ENCODE data around the gene LYSMD2. TPM values are rescaled to one million over a fixed set of nuclear protein-coding genes. Genes with fewer than 3 reads are reported as not detected.
"Not testable (repeated sequence)": the region's sequence is repeated elsewhere in the genome, so short reads cannot be mapped to it uniquely, and the experiment has no call there.

Gene LYSMD2, protein sequence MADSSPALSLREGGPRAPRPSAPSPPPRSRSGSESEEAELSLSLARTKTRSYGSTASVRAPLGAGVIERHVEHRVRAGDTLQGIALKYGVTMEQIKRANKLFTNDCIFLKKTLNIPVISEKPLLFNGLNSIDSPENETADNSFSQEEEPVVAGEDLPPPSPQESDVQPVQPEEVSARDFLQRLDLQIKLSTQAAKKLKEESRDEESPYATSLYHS
- total RNA-seq, result 10 to 100 TPM; 20.6 to 21.9 TPM

GRCh38 chr15:51737522-51738305, at the start of gene LYSMD2:
Gene LYSMD2, minus strand, starts transcription at chr15:51737655. Its CDS starts 33 bp downstream, at chr15:51737622.
- H3K36me3 Mint-ChIP-seq (ENCODE audit: low read depth), result peaks cover 11% of the 10 kb centered on the region
- peak within 1 kb of the TSS; percentile 90 for H3K27ac Mint-ChIP-seq
- H3K4me1 Mint-ChIP-seq (ENCODE audit: low read depth), result peaks cover 46% of the 10 kb centered on the region
- peak within 1 kb of the TSS; percentile 82 for H3K4me3 Mint-ChIP-seq
- CTCF ChIA-PET, result interaction anchor here (1.0 to 11.9 kb wide), 5 partner anchors 12 to 90 kb away, joined by 3 to 155 read pairs (median 5); no protein-coding TSS in a partner anchor
- H3K9me3 Mint-ChIP-seq (ENCODE audit: insufficient read depth), result no peaks in the 10 kb centered on the region
- POLR2A ChIA-PET, result interaction anchor here (0.6 to 2.6 kb wide), 11 partner anchors 9 to 652 kb away, joined by 3 to 10 read pairs (median 3); partner anchors contain the start of gene LEO1
- peak; percentile 69 for DNase-seq
- no peaks in the 10 kb centered on the region for H3K27me3 Mint-ChIP-seq (ENCODE audit: low read depth)
- ATAC-seq, result peak; percentile 74

- H3K9me3 Mint-ChIP-seq (ENCODE audit: insufficient read depth); ATAC-seq; H3K4me3 Mint-ChIP-seq; H3K4me1 Mint-ChIP-seq (ENCODE audit: low read depth); H3K27ac Mint-ChIP-seq; H3K27me3 Mint-ChIP-seq (ENCODE audit: low read depth); POLR2A ChIA-PET; DNase-seq: not testable (repeated sequence)
- peaks cover 28% of the 10 kb centered on the region for H3K36me3 Mint-ChIP-seq (ENCODE audit: low read depth)
- CTCF ChIA-PET, result interaction anchor here (1.2 kb wide), 1 partner anchor 10 kb away, joined by 4 read pairs; no protein-coding TSS in a partner anchor
These were observed 49.7 kb upstream of the LYSMD2 start for GRCh38 chr15:51787130-51787529.

DNA sequence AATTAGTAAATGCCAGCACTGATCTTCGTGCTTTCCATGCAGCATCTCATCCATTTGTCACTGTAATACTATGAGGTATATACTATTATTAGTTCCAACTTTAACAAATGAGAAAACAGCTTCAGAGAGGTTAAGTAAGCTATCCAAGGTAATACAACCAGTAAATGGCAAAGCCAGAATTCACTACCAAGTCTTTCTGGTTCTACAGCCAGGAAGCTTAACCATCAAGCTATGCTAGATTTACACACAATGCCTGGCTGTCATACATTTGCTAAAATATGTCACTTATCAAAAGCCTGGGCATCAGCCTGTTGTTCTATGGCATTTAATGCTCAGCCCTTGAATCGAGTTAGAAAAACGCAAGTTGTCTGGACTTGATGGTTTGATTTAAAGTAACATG, 46.5 kb upstream of the LYSMD2 start:
- ChIA-PET CTCF (interaction anchor here (1.2 kb wide), 1 partner anchor 134 kb away, joined by 3 read pairs; no protein-coding TSS in a partner anchor), POLR2A (no interaction called here)
- Mint-ChIP-seq H3K4me3 (no peak overlapping the region), H3K36me3 (ENCODE audit: low read depth) (peaks cover 39% of the 10 kb centered on the region), H3K27me3 (ENCODE audit: low read depth) (no peaks in the 10 kb centered on the region), H3K27ac (no peak overlapping the region), H3K4me1 (ENCODE audit: low read depth) (peaks cover 3% of the 10 kb centered on the region), H3K9me3 (ENCODE audit: insufficient read depth) (no peaks in the 10 kb centered on the region)
- ATAC-seq (no peak), DNase-seq (no peak)

- no peak overlapping the region for H3K4me3 Mint-ChIP-seq
- no peaks in the 10 kb centered on the region for H3K27me3 Mint-ChIP-seq (ENCODE audit: low read depth)
- no peaks in the 10 kb centered on the region for H3K9me3 Mint-ChIP-seq (ENCODE audit: insufficient read depth)
- no peak for ATAC-seq
- H3K4me1 Mint-ChIP-seq (ENCODE audit: low read depth), result peaks cover 3% of the 10 kb centered on the region
- no peak overlapping the region for H3K27ac Mint-ChIP-seq
- H3K36me3 Mint-ChIP-seq (ENCODE audit: low read depth), result peaks cover 39% of the 10 kb centered on the region
- no peak for DNase-seq
- POLR2A ChIA-PET, result no interaction called here
- CTCF ChIA-PET, result interaction anchor here (1.2 kb wide), 1 partner anchor 133 kb away, joined by 3 read pairs; no protein-coding TSS in a partner anchor
These were observed 45.0 kb upstream of the LYSMD2 start for GRCh38 chr15:51782357-51782896.

DNA sequence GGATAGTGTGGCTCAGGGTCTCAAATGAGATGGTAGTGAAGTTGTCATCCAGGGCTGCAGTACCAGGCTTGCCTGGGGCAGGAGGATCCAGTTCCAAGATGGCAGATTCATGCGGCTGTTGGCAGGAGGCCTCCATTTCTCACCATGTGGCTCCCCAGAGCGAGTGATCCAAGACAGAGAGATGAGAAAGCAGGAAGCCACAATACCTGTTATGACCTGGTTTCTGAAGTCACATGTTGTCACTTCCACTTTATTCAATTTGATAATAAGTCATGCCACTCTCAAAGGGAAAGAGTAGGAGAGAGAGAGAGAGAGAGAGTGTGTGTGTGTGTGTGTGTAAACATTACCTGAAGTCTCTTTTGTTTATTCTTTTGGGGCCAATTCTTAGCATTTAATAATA, 44.1 kb upstream of the LYSMD2 start:
- CTCF ChIA-PET, result interaction anchor here (1.2 to 1.9 kb wide), 2 partner anchors 131 to 358 kb away, joined by 3 to 10 read pairs; no protein-coding TSS in a partner anchor
- peaks cover 37% of the 10 kb centered on the region for H3K36me3 Mint-ChIP-seq (ENCODE audit: low read depth)
- H3K4me1 Mint-ChIP-seq (ENCODE audit: low read depth), result peaks cover 4% of the 10 kb centered on the region

DNA sequence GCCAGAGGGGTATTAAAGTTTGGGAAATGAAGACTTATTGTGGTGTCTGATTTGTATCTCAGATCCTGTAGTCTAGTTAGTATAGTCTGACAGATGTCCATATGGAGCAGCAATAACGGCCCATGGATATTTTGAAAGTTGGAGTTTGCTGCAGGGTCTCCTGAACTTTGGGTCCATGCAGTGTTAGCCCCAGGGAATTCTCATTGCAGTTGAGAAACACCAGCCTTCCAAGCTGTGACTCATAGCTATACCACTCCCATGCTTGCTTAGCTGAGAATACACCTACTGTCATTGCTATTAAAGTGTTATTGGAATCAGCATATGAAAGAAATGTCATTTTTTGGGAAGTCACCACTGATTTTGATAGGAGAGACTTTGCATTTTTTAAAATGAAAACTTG, 43.2 kb upstream of the LYSMD2 start:
- peaks cover 39% of the 10 kb centered on the region for H3K36me3 Mint-ChIP-seq (ENCODE audit: low read depth)
- ATAC-seq, result no peak

More for the DNA sequence above, 44.1 kb upstream of the LYSMD2 start:
- Mint-ChIP-seq H3K27me3 (ENCODE audit: low read depth) (no peaks in the 10 kb centered on the region), H3K27ac (no peak overlapping the region), H3K9me3 (ENCODE audit: insufficient read depth) (no peaks in the 10 kb centered on the region), H3K4me3 (no peak overlapping the region)
- POLR2A ChIA-PET, result no interaction called here
- no peak for DNase-seq
- no peak for ATAC-seq

GRCh38 chr15:51776952-51777569, 39.6 kb upstream of the LYSMD2 start:
- Mint-ChIP-seq H3K4me1 (ENCODE audit: low read depth) (peaks cover 9% of the 10 kb centered on the region), H3K36me3 (ENCODE audit: low read depth) (peaks cover 30% of the 10 kb centered on the region), H3K9me3 (ENCODE audit: insufficient read depth) (no peaks in the 10 kb centered on the region), H3K27me3 (ENCODE audit: low read depth) (no peaks in the 10 kb centered on the region), H3K4me3 (no peak overlapping the region), H3K27ac (no peak overlapping the region)
- ChIA-PET POLR2A (interaction anchor here (1.7 to 2.5 kb wide), 2 partner anchors 40 to 127 kb away, joined by 4 to 10 read pairs; partner anchors contain the start of gene LYSMD2), CTCF (interaction anchor here (0.6 to 6.7 kb wide), 60 partner anchors 8 to 474 kb away, joined by 3 to 164 read pairs (median 5); partner anchors contain the start of genes DMXL2, LYSMD2, TMOD2 and TMOD3)
- peak; percentile 73 for ATAC-seq
- peak; percentile 80 for DNase-seq

More for the DNA sequence above, 43.2 kb upstream of the LYSMD2 start:
- no peaks in the 10 kb centered on the region for H3K9me3 Mint-ChIP-seq (ENCODE audit: insufficient read depth)
- H3K4me3 Mint-ChIP-seq, result no peak overlapping the region
- ChIA-PET CTCF (interaction anchor here (0.8 to 1.9 kb wide), 5 partner anchors 123 to 359 kb away, joined by 3 to 10 read pairs (median 3); no protein-coding TSS in a partner anchor), POLR2A (no interaction called here)
- peaks cover 9% of the 10 kb centered on the region for H3K4me1 Mint-ChIP-seq (ENCODE audit: low read depth)
- DNase-seq, result no peak
- no peaks in the 10 kb centered on the region for H3K27me3 Mint-ChIP-seq (ENCODE audit: low read depth)
- H3K27ac Mint-ChIP-seq, result no peak overlapping the region

DNA sequence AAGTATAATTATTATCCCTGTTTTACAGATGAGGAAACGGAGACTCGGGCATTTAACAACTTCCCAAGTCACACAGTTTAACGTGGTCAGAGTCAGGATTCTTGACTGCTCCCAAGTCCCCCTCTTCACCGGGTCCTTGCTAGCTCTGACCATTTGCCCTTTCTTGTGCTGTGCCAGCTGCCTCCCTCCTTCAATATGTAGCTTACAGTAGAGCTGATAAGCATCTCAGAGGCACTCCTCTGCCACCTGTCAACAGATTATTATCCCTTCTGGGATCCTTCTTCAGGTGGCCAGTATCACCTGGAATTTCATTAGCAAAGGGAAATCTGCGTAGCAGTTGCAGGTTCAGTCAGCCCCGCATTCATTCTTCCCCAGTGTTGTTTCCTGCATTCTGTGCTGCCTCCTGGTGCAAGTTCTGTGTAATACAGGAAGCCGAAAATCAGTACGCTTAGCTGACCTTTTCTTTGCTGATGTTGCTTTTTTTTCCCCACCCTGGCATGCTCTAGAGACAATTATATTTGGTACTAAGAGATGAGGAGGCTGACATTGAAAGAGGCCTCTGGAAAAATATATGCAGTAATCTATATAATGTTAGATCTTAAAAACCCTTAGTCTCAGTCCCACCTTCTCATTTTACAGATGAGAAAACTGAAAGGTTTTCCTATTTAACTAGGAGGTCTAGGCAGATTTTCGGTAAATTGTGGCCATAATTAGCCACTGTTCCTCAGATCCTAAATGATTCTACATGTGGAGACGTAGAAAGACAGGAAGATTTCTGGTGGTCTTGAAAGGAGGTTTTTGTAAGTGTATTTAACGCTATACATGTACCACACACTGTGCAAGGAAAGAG, 38.7 kb upstream of the LYSMD2 start:
- no peak overlapping the region for H3K27ac Mint-ChIP-seq
- H3K4me1 Mint-ChIP-seq (ENCODE audit: low read depth), result peaks cover 6% of the 10 kb centered on the region
- H3K4me3 Mint-ChIP-seq, result no peak overlapping the region
- no peaks in the 10 kb centered on the region for H3K27me3 Mint-ChIP-seq (ENCODE audit: low read depth)
- peak; percentile 64 for DNase-seq
- no peaks in the 10 kb centered on the region for H3K9me3 Mint-ChIP-seq (ENCODE audit: insufficient read depth)
- ATAC-seq, result no peak
- ChIA-PET CTCF (interaction anchor here (0.6 to 6.7 kb wide), 68 partner anchors 9 to 1104 kb away, joined by 3 to 164 read pairs (median 5); partner anchors contain the start of genes DMXL2, LYSMD2, SCG3 and TMOD2), POLR2A (interaction anchor here (1.7 to 2.5 kb wide), 2 partner anchors 39 to 126 kb away, joined by 4 to 10 read pairs; partner anchors contain the start of gene LYSMD2)
- peaks cover 24% of the 10 kb centered on the region for H3K36me3 Mint-ChIP-seq (ENCODE audit: low read depth)

DNA sequence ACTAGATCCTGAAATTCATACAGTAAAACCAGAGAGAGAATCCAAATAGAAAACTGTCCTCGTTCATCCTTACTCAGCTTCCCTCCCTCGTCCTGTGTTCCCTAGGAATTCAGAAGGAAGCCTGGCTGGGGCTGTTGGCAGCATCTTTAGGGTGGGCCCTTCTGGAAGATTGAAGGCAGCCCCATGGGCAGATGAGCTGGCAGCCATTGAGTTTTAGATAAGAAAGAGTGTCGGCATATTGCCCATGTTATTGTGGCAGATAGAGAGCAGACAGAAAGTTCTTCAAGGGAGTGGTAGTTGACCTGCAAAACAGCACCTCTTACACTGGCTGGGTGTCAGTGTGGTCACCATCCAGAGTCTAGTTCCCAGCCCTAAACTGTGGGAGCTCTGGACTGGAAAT, 37.5 kb upstream of the LYSMD2 start:
- Mint-ChIP-seq H3K9me3 (ENCODE audit: insufficient read depth) (no peaks in the 10 kb centered on the region), H3K4me1 (ENCODE audit: low read depth) (peaks cover 6% of the 10 kb centered on the region), H3K27ac (no peak overlapping the region), H3K4me3 (no peak overlapping the region), H3K27me3 (ENCODE audit: low read depth) (no peaks in the 10 kb centered on the region), H3K36me3 (ENCODE audit: low read depth) (peaks cover 26% of the 10 kb centered on the region)
- ATAC-seq (no peak), DNase-seq (no peak)
- POLR2A ChIA-PET, result interaction anchor here (2.5 kb wide), 1 partner anchor 38 kb away, joined by 10 read pairs; the partner anchor contains the start of gene LYSMD2
- CTCF ChIA-PET, result interaction anchor here (0.5 to 6.7 kb wide), 13 partner anchors 9 to 1288 kb away, joined by 3 to 164 read pairs (median 17); partner anchors contain the start of gene LYSMD2

DNA sequence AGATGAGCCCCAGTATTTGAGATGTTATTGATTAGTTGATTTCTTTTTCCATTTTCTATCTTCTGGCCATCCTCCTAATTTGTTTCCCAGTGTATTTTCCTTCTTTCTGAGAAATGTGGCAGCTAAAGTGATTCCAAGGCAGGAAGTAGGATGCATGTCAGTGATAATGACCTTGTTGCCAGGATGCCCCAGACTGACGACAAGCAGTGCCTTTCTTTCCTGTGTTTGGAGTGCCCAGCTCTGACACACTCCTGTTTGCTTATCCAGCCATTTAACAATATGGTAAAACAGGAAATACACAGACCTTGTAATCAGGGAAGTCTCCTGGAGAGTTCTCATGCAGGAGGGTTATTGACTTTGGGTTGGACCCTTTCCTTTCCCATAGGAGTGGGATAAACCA, 34.3 kb upstream of the LYSMD2 start:
- ChIA-PET POLR2A (no interaction called here), CTCF (interaction anchor here (0.9 to 6.7 kb wide), 3 partner anchors 18 to 121 kb away, joined by 3 to 164 read pairs (median 155); partner anchors contain the start of gene LYSMD2)
- no peaks in the 10 kb centered on the region for H3K27me3 Mint-ChIP-seq (ENCODE audit: low read depth)
- H3K36me3 Mint-ChIP-seq (ENCODE audit: low read depth), result peaks cover 43% of the 10 kb centered on the region
- H3K4me1 Mint-ChIP-seq (ENCODE audit: low read depth), result peaks cover 18% of the 10 kb centered on the region
- no peak for ATAC-seq
- no peak overlapping the region for H3K4me3 Mint-ChIP-seq
- H3K27ac Mint-ChIP-seq, result no peak overlapping the region
- H3K9me3 Mint-ChIP-seq (ENCODE audit: insufficient read depth), result no peaks in the 10 kb centered on the region
- DNase-seq, result no peak

Measured in activated CD8-positive, alpha-beta T cell treated with anti-CD3 and anti-CD28 coated beads, Interleukin-2, amount 10 ng/mL, durations not matched to agents 7 days and 5 days (primary cell).